Neural cell (in vitro differentiated cells): ENCODE measurements around the gene DMP1. TPM values are rescaled to one million over a fixed set of nuclear protein-coding genes. Genes with fewer than 3 reads are reported as not detected.
"Not testable (repeated sequence)": the region's sequence is repeated elsewhere in the genome, so short reads cannot be mapped to it uniquely, and the experiment has no call there.

ENCODE experiments used
- H2AFZ ChIP-seq: fragments of 200-600, 300-800 bp; sonication (generic), shearing (Covaris generic); 2 replicates; pipeline ENCODE4 v1.6.0; 2014; ENCODE audit warnings: low read depth, mild to moderate bottlenecking, antibody characterized with exemption, low read length, moderate library complexity
- H3F3A ChIP-seq: fragments of 200-600 bp; shearing (Covaris generic); 2 replicates; pipeline ENCODE4 v1.6.1; 2016; ENCODE audit warnings: mild to moderate bottlenecking, moderate library complexity, mixed read lengths, antibody characterized with exemption, low read length; ENCODE audit not compliant: insufficient read depth, poor library complexity, severe bottlenecking
- H3K27ac ChIP-seq: fragments of 200-600, 300-800 bp; sonication (generic), shearing (Covaris generic); 2 replicates; pipeline ENCODE4 v1.5.1; 2014; ENCODE audit warnings: mild to moderate bottlenecking, low read length, moderate library complexity
- H3K27me3 ChIP-seq: fragments of 300-800, 200-600 bp; sonication (generic), shearing (Covaris generic); 2 replicates; pipeline ENCODE4 v1.6.0; 2014; ENCODE audit warnings: mild to moderate bottlenecking, low read depth, low read length, moderate library complexity; ENCODE audit not compliant: insufficient read depth
- H3K36me3 ChIP-seq: fragments of 300-800, 200-600 bp; sonication (generic), shearing (Covaris generic); 2 replicates; pipeline ENCODE4 v1.5.1; 2014; ENCODE audit warnings: mild to moderate bottlenecking, antibody characterized with exemption, low read length, moderate library complexity; ENCODE audit not compliant: insufficient read depth
- H3K4me2 ChIP-seq: fragments of 300-800, 200-600 bp; sonication (generic), shearing (Covaris generic); 2 replicates; pipeline ENCODE4 v1.6.0; 2014; ENCODE audit warnings: mild to moderate bottlenecking, low read length
- H3K4me3 ChIP-seq: fragments of 300-800, 200-600 bp; sonication (generic), shearing (Covaris generic); 2 replicates; pipeline ENCODE4 v1.5.1; 2014; ENCODE audit warnings: mild to moderate bottlenecking, low read length, moderate library complexity
- H3K79me2 ChIP-seq: fragments of 200-600 bp; shearing (Covaris generic); replicated peaks from 2 replicates; pipeline ENCODE4 v1.6.0; 2014; ENCODE audit warnings: mild to moderate bottlenecking, low read length, moderate library complexity; ENCODE audit not compliant: insufficient read depth
- H3K9ac ChIP-seq: fragments of 300-800, 200-600 bp; sonication (generic), shearing (Covaris generic); 2 replicates; pipeline ENCODE4 v1.6.1; 2016; ENCODE audit warnings: mild to moderate bottlenecking, low read length, mixed read lengths
- H3K9me2 ChIP-seq: fragments of 200-600 bp; shearing (Covaris generic); 2 replicates; pipeline ENCODE4 v1.6.1; 2016; ENCODE audit warnings: mild to moderate bottlenecking, low read length, mixed read lengths; ENCODE audit not compliant: insufficient read depth
- H3K9me3 ChIP-seq: fragments of 200-600, 300-800 bp; sonication (generic), shearing (Covaris generic); 2 replicates; pipeline ENCODE4 v1.6.1; 2016; ENCODE audit warnings: mild to moderate bottlenecking, mixed run types, low read length, moderate library complexity, mixed read lengths
- H4K20me1 ChIP-seq: fragments of 200-600 bp; shearing (Covaris generic); 2 replicates; pipeline ENCODE4 v1.6.1; 2016; ENCODE audit warnings: mild to moderate bottlenecking, mixed run types; ENCODE audit not compliant: insufficient read depth
- CTCF ChIP-seq: fragments of 450-650 bp; IDR thresholded peaks from 2 replicates; pipeline ENCODE4 v1.5.1; 2014; ENCODE audit warnings: antibody characterized with exemption, mild to moderate bottlenecking, moderate library complexity; ENCODE audit not compliant: poor library complexity, severe bottlenecking
- EP300 ChIP-seq: fragments of 450-650 bp; conservative IDR thresholded peaks from 2 replicates; pipeline ENCODE4 v1.6.1; 2014; ENCODE audit warnings: antibody characterized with exemption, mild to moderate bottlenecking, moderate library complexity; ENCODE audit not compliant: poor library complexity, severe bottlenecking
- EZH2 ChIP-seq: fragments of 200-600, 300-800 bp; shearing (Covaris generic), sonication (generic); IDR thresholded peaks from 2 replicates; pipeline ENCODE4 v1.6.1; 2014; ENCODE audit warnings: antibody characterized with exemption, low read length, borderline replicate concordance, mild to moderate bottlenecking; ENCODE audit not compliant: insufficient read depth, poor library complexity, severe bottlenecking
- MXI1 ChIP-seq: fragments of 450-650 bp; conservative IDR thresholded peaks from 2 replicates; pipeline ENCODE4 v1.6.1; 2014; ENCODE audit warnings: antibody characterized with exemption, mild to moderate bottlenecking; ENCODE audit not compliant: poor library complexity, severe bottlenecking
- POLR2AphosphoS5 ChIP-seq: IDR thresholded peaks from 2 replicates; pipeline ENCODE4 v1.6.1; 2012
- RAD21 ChIP-seq: fragments of 450-650 bp; conservative IDR thresholded peaks from 2 replicates; pipeline ENCODE4 v1.6.1; 2014; ENCODE audit warnings: antibody characterized with exemption, mild to moderate bottlenecking, moderate library complexity
- SMC3 ChIP-seq: fragments of 450-650 bp; conservative IDR thresholded peaks from 2 replicates; pipeline ENCODE4 v1.6.1; 2014; ENCODE audit warnings: antibody characterized with exemption, mild to moderate bottlenecking, moderate library complexity; ENCODE audit not compliant: poor library complexity
- TAF1 ChIP-seq: IDR thresholded peaks from 2 replicates; pipeline ENCODE4 v1.6.1; 2012; ENCODE audit warnings: low read depth
- polyA plus RNA-seq: library from polyadenylated mRNA; depleted of rRNA; stranded (reverse); fragments of >200 nt; gene quantifications from 2 replicates; pipeline ENCODE4 v1.2.3, GENCODE V29; 2014
- TF ChIP-seq, protein P1 (sequence below): IDR thresholded peaks from 2 replicates; pipeline ENCODE4 v1.6.1; 2012; ENCODE audit warnings: borderline replicate concordance

The DMP1 gene
- polyA plus RNA-seq, 1 donor from 2014 or later, result 0.48 TPM

DNA sequence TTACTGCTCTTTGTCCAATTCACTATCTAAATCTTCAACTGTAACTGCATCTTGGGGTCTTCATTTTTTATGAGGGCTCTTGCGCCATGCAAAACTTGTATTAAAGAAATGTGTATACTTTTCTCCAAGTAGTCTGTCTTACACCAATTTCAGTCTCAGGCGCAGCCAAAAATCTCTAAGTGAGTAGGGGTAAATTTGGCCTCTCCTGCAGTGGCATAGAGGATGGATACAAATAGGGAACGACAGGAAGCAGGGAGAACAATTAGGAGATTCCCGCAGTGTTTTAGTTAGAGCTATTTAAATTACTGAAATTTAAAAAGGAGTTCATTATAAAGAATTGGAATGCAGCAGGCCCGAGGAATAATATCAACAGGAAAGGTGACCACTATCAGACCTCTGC lies 30.2 kb downstream of the DMP1 start:
- H3K9ac ChIP-seq, result no peak overlapping the region
- H3K9me3 ChIP-seq, result no peaks in the 10 kb centered on the region
- H3K27me3 ChIP-seq, result no peaks in the 10 kb centered on the region
- H3K79me2 ChIP-seq, result no peaks in the 10 kb centered on the region
- H3F3A ChIP-seq, result no peaks in the 10 kb centered on the region
- no peak overlapping the region for H3K4me2 ChIP-seq
- H3K4me3 ChIP-seq, result no peak overlapping the region
- no peaks in the 10 kb centered on the region for H3K9me2 ChIP-seq
- H4K20me1 ChIP-seq, result no peaks in the 10 kb centered on the region
- H3K27ac ChIP-seq, result no peak overlapping the region
- no peak overlapping the region for H2AFZ ChIP-seq
- TF ChIP-seq MXI1, result no peak
- TF ChIP-seq RAD21, result no peak
- TF ChIP-seq EZH2, result no peak
- no peak for TF ChIP-seq SMC3
- TF ChIP-seq EP300, result no peak
- TF ChIP-seq, protein P1, sequence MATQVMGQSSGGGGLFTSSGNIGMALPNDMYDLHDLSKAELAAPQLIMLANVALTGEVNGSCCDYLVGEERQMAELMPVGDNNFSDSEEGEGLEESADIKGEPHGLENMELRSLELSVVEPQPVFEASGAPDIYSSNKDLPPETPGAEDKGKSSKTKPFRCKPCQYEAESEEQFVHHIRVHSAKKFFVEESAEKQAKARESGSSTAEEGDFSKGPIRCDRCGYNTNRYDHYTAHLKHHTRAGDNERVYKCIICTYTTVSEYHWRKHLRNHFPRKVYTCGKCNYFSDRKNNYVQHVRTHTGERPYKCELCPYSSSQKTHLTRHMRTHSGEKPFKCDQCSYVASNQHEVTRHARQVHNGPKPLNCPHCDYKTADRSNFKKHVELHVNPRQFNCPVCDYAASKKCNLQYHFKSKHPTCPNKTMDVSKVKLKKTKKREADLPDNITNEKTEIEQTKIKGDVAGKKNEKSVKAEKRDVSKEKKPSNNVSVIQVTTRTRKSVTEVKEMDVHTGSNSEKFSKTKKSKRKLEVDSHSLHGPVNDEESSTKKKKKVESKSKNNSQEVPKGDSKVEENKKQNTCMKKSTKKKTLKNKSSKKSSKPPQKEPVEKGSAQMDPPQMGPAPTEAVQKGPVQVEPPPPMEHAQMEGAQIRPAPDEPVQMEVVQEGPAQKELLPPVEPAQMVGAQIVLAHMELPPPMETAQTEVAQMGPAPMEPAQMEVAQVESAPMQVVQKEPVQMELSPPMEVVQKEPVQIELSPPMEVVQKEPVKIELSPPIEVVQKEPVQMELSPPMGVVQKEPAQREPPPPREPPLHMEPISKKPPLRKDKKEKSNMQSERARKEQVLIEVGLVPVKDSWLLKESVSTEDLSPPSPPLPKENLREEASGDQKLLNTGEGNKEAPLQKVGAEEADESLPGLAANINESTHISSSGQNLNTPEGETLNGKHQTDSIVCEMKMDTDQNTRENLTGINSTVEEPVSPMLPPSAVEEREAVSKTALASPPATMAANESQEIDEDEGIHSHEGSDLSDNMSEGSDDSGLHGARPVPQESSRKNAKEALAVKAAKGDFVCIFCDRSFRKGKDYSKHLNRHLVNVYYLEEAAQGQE, result no peak
- TF ChIP-seq POLR2AphosphoS5, result no peak
- no peak for TF ChIP-seq TAF1
- no peak for TF ChIP-seq CTCF
- no peaks in the 10 kb centered on the region for H3K36me3 ChIP-seq

- Histone ChIP-seq H3K27ac (no peak overlapping the region), H3K79me2 (no peaks in the 10 kb centered on the region), H3K9me3 (no peaks in the 10 kb centered on the region), H3K4me2 (no peak overlapping the region), H4K20me1 (no peaks in the 10 kb centered on the region), H2AFZ (no peak overlapping the region), H3K9me2 (no peaks in the 10 kb centered on the region), H3F3A (no peaks in the 10 kb centered on the region), H3K36me3 (no peaks in the 10 kb centered on the region), H3K9ac (no peak overlapping the region), H3K4me3 (no peak overlapping the region), H3K27me3 (no peaks in the 10 kb centered on the region)
- TF ChIP-seq TAF1, result no peak
- no peak for TF ChIP-seq EZH2
- TF ChIP-seq POLR2AphosphoS5, result no peak
- no peak for TF ChIP-seq CTCF
- TF ChIP-seq MXI1, result no peak
- TF ChIP-seq RAD21, result no peak
- TF ChIP-seq, protein P1, result no peak
- no peak for TF ChIP-seq SMC3
- no peak for TF ChIP-seq EP300
Observed at GRCh38 chr4:87688316-87688715, 38.2 kb downstream of the DMP1 start.

DNA sequence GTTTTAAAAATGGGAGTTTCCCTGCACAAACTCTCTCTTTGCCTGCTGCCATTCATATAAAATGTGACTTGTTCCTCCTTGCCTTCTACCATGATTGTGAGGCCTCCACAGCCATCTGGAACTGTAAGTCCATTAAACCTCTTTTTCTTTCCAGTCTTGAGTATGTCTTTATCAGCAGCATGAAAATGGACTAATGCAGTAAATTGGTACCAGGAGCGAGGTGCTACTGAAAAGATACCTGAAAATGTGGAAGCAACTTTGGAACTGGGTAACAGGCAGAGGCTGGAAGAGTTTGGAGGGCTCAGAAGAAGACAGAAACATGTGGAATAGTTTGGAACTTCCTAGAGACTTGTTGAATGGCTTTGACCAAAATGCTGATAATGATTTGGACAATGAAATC lies 40.9 kb downstream of the DMP1 start:
- not testable (repeated sequence) for H3K79me2 ChIP-seq, H3K9me3 ChIP-seq

More for the DNA sequence above, 40.9 kb downstream of the DMP1 start:
- not testable (repeated sequence) for H3K36me3 ChIP-seq, H4K20me1 ChIP-seq, H3K9ac ChIP-seq, H3K4me2 ChIP-seq, H3F3A ChIP-seq, H2AFZ ChIP-seq, H3K9me2 ChIP-seq, H3K27me3 ChIP-seq, H3K4me3 ChIP-seq, H3K27ac ChIP-seq
